Myocyte (in vitro differentiated cells): ENCODE measurements around the gene CCDC47. TPM values are rescaled to one million over a fixed set of nuclear protein-coding genes. Genes with fewer than 3 reads are reported as not detected.
A peak's percentile ranks its signal among the peaks of the same experiment; 100 is the strongest.

Source experiments
- DNase-seq: peaks from one replicate; pipeline ENCODE4 v3.0.0-alpha.2; 2012; ENCODE audit warnings: low read depth
- total RNA-seq: library from RNA; depleted of rRNA; stranded (reverse); fragments of >200 nt; gene quantifications from 2 replicates; pipeline ENCODE4 v1.2.3, GENCODE V29; 2014

CCDC47 gene
- total RNA-seq, 1 donor from 2014 or later: 73.3 TPM

GRCh38 chr17:63785556-63785955, 12.2 kb upstream of the CCDC47 start:
- peak; percentile 38 for DNase-seq

- no peak for DNase-seq
Measured at GRCh38 chr17:63783522-63783921, 10.1 kb upstream of the CCDC47 start.

- DNase-seq: no peak
Measured at GRCh38 chr17:63780928-63781327, 7.5 kb upstream of the CCDC47 start.

GRCh38 chr17:63780507-63780906, 7.1 kb upstream of the CCDC47 start:
- DNase-seq: peak; percentile 31

- DNase-seq: no peak
Measured at GRCh38 chr17:63775420-63775819, 2.0 kb upstream of the CCDC47 start.

GRCh38 chr17:63774969-63775265, 1.5 kb upstream of the CCDC47 start:
- DNase-seq: peak; percentile 11

GRCh38 chr17:63774141-63774968, 958 bp upstream of the CCDC47 start, which contains the start of gene DDX42:
Gene DDX42 (plus strand): TSS chr17:63774170. CDS start chr17:63787050, 12,880 bp downstream.
- peak; percentile 67 for DNase-seq

- peak; percentile 47 for DNase-seq
Measured at GRCh38 chr17:63772801-63773271, 561 bp downstream of the CCDC47 start.

GRCh38 chr17:63768433-63768832, 5.0 kb downstream of the CCDC47 start:
- DNase-seq: no peak

GRCh38 chr17:63766754-63767153, 6.6 kb downstream of the CCDC47 start:
- DNase-seq: no peak

GRCh38 chr17:63764716-63765115, 8.7 kb downstream of the CCDC47 start:
- DNase-seq: no peak

- DNase-seq: no peak
Measured at GRCh38 chr17:63762161-63763078, 11.0 kb downstream of the CCDC47 start.

- no peak for DNase-seq
Measured at GRCh38 chr17:63760771-63761539, 12.4 kb downstream of the CCDC47 start.

GRCh38 chr17:63758428-63758827, 15.0 kb downstream of the CCDC47 start:
- no peak for DNase-seq

- DNase-seq: no peak
Measured at GRCh38 chr17:63754046-63754445, 19.4 kb downstream of the CCDC47 start.

GRCh38 chr17:63753215-63753614, 20.2 kb downstream of the CCDC47 start:
- no peak for DNase-seq

- no peak for DNase-seq
Measured at GRCh38 chr17:63752707-63753106, 20.7 kb downstream of the CCDC47 start.

- no peak for DNase-seq
Measured at GRCh38 chr17:63751806-63752205, 21.6 kb downstream of the CCDC47 start.

GRCh38 chr17:63741408-63742173, 31.8 kb downstream of the CCDC47 start, which contains the start of gene STRADA:
Gene STRADA (minus strand): TSS chr17:63741799. CDS start chr17:63728369, 13,430 bp downstream.
- peak; percentile 97 for DNase-seq

- no peak for DNase-seq
Measured at GRCh38 chr17:63741143-63741407, 32.3 kb downstream of the CCDC47 start.
